ENCODE results near the gene COQ2.

COQ2 gene

GRCh38 chr4:83247415-83248357 lies 36.9 kb downstream of the COQ2 start:
- no peaks in the 10 kb centered on the region for H4K20me1 ChIP-seq (ENCODE audit: control insufficient read depth, insufficient read depth, low read depth, low read length)
- H3K9me3 ChIP-seq (ENCODE audit: control insufficient read depth, insufficient read depth, low read length): no peaks in the 10 kb centered on the region
- H3K4me1 ChIP-seq (ENCODE audit: control insufficient read depth, low read length): peaks cover 5% of the 10 kb centered on the region
- no peak overlapping the region for H3K4me2 ChIP-seq (ENCODE audit: low read length)
- no peaks in the 10 kb centered on the region for H3F3A ChIP-seq (ENCODE audit: control insufficient read depth, insufficient read depth)
- no peak overlapping the region for H3K27ac ChIP-seq (ENCODE audit: low read depth, low read length)
- H3K36me3 ChIP-seq (ENCODE audit: control insufficient read depth, low read length): no peaks in the 10 kb centered on the region
- TF ChIP-seq EZH2phosphoT487 (IDR thresholded peaks at IDR 0.05; ENCODE audit: borderline replicate concordance, low read length) (no peak), CTCF (IDR thresholded peaks at IDR 0.05; ENCODE audit: low read depth, low read length, poor library complexity, severe bottlenecking) (no peak)
- H3K9me2 ChIP-seq (replicated peaks; ENCODE audit: control insufficient read depth, low read length): no peaks in the 10 kb centered on the region
- H3K79me2 ChIP-seq (ENCODE audit: control insufficient read depth, low read length): no peaks in the 10 kb centered on the region
- H3K4me3 ChIP-seq (ENCODE audit: low read length): no peak overlapping the region
- H3K27me3 ChIP-seq (ENCODE audit: control insufficient read depth, low read length): no peaks in the 10 kb centered on the region

DNA sequence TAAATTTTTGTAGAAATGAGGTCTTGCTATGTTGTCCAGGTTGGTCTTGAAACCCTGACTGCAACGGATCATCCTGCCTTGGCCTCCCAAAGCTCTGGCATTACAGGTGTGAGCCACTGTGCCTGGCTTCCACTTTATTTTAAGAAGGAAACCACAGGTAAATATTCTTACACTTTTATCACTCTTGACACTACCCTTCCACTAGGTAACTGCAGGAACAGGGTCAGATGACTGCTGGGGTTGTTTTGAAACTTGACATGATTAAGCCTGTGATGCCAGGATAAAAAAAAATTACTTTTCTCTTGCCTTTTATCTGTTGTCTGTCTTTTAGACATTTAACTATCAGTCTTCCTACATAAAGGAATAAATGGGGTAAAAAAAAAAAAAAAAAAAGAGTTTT lies 43.5 kb downstream of the COQ2 start:
- no peak overlapping the region for H3K27ac ChIP-seq (ENCODE audit: low read depth, low read length)

DNA sequence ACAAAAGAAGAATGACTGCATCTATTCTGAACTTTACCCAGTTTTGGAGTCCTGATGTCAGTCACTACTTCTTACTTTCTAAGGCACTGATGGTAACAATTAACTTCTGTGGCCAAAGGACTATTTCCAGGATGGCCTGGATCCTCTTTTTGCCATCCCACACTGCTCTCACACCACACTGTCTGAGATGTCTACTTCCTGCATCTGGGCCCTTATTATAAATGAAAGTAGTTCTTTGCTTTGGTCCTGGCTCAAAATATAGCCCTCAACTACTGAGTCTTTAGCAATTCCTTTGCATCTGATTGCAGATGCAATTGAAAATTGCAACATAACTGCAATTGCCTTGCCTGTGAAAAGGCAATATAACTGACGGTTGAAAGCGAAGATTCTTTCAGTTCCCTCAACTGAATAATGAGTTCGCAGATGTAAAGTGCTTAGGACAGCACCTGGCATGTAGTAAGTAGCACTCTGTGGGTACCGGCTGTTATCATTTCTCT lies 44.2 kb downstream of the COQ2 start:
- Histone ChIP-seq H3K4me2 (ENCODE audit: low read length) (peak overlapping the region; percentile 32), H3K27ac (ENCODE audit: low read depth, low read length) (0 out of 2 replicates have a peak overlapping the region, but pooled peaks have one; percentile 17)

More for the DNA sequence above, 43.5 kb downstream of the COQ2 start:
- H3K4me1 ChIP-seq (ENCODE audit: control insufficient read depth, low read length): peaks cover 16% of the 10 kb centered on the region
- no peaks in the 10 kb centered on the region for H3F3A ChIP-seq (ENCODE audit: control insufficient read depth, insufficient read depth)
- no peaks in the 10 kb centered on the region for H4K20me1 ChIP-seq (ENCODE audit: control insufficient read depth, insufficient read depth, low read depth, low read length)
- H3K9me3 ChIP-seq (ENCODE audit: control insufficient read depth, insufficient read depth, low read length): no peaks in the 10 kb centered on the region
- H3K36me3 ChIP-seq (ENCODE audit: control insufficient read depth, low read length): no peaks in the 10 kb centered on the region
- no peaks in the 10 kb centered on the region for H3K27me3 ChIP-seq (ENCODE audit: control insufficient read depth, low read length)
- H3K79me2 ChIP-seq (ENCODE audit: control insufficient read depth, low read length): no peaks in the 10 kb centered on the region
- H3K4me2 ChIP-seq (ENCODE audit: low read length): no peak overlapping the region
- TF ChIP-seq EZH2phosphoT487 (IDR thresholded peaks at IDR 0.05; ENCODE audit: borderline replicate concordance, low read length) (no peak), CTCF (IDR thresholded peaks at IDR 0.05; ENCODE audit: low read depth, low read length, poor library complexity, severe bottlenecking) (no peak)
- no peak overlapping the region for H3K4me3 ChIP-seq (ENCODE audit: low read length)
- H3K9me2 ChIP-seq (replicated peaks; ENCODE audit: control insufficient read depth, low read length): no peaks in the 10 kb centered on the region

More for the DNA sequence above, 44.2 kb downstream of the COQ2 start:
- H3K4me3 ChIP-seq (ENCODE audit: low read length): 0 out of 2 replicates have a peak overlapping the region, but pooled peaks have one; percentile 7
- no peaks in the 10 kb centered on the region for H3K36me3 ChIP-seq (ENCODE audit: control insufficient read depth, low read length)
- H3K27me3 ChIP-seq (ENCODE audit: control insufficient read depth, low read length): no peaks in the 10 kb centered on the region
- H4K20me1 ChIP-seq (ENCODE audit: control insufficient read depth, insufficient read depth, low read depth, low read length): no peaks in the 10 kb centered on the region
- H3K9me3 ChIP-seq (ENCODE audit: control insufficient read depth, insufficient read depth, low read length): no peaks in the 10 kb centered on the region
- TF ChIP-seq EZH2phosphoT487 (IDR thresholded peaks at IDR 0.05; ENCODE audit: borderline replicate concordance, low read length) (no peak), CTCF (IDR thresholded peaks at IDR 0.05; ENCODE audit: low read depth, low read length, poor library complexity, severe bottlenecking) (no peak)
- H3K79me2 ChIP-seq (ENCODE audit: control insufficient read depth, low read length): no peaks in the 10 kb centered on the region
- H3K4me1 ChIP-seq (ENCODE audit: control insufficient read depth, low read length): peaks cover 16% of the 10 kb centered on the region
- H3K9me2 ChIP-seq (replicated peaks; ENCODE audit: control insufficient read depth, low read length): no peaks in the 10 kb centered on the region
- H3F3A ChIP-seq (ENCODE audit: control insufficient read depth, insufficient read depth): no peaks in the 10 kb centered on the region
